ENCODE results near the gene CACNB2.

CACNB2 gene

GRCh38 chr10:18369859-18370473 is 229.7 kb downstream of the CACNB2 start:
- Histone ChIP-seq H3K36me3 (ENCODE audit: control insufficient read depth in 1 of 2, insufficient read depth in 2 of 2, low read depth in 1 of 2, low read length in 2 of 2) (no peaks in the 10 kb centered on the region), H3K18ac (ENCODE audit: low read depth in 1 of 2, low read length in 2 of 2) (no peak overlapping the region), H3K4me3 (ENCODE audit: insufficient read depth in 1 of 2, low read depth in 1 of 2, low read length in 2 of 2) (no peak overlapping the region), H2AK5ac (ENCODE audit: low read length, severe bottlenecking) (no peak overlapping the region), H3K9me3 (ENCODE audit: control insufficient read depth, low read length) (no peaks in the 10 kb centered on the region), H2BK12ac (ENCODE audit: low read length in 2 of 2) (no peak overlapping the region), H3K27ac (ENCODE audit: low read length, poor library complexity, severe bottlenecking) (no peak overlapping the region), H2BK5ac (ENCODE audit: low read depth, low read length, poor library complexity, severe bottlenecking) (no peak overlapping the region), H3K4ac (ENCODE audit: low read depth in 1 of 2, low read length in 2 of 2) (no peak overlapping the region), H4K8ac (ENCODE audit: low read length) (no peak overlapping the region), H2AFZ (ENCODE audit: low read depth, low read length) (no peak overlapping the region), H3K27me3 (ENCODE audit: control insufficient read depth in 1 of 2, insufficient read depth in 1 of 2, low read length in 2 of 2) (no peaks in the 10 kb centered on the region), H4K91ac (ENCODE audit: low read length) (no peak overlapping the region), H3K23ac (ENCODE audit: low read length in 2 of 2) (no peak overlapping the region), H3K9ac (ENCODE audit: low read length) (no peak overlapping the region), H3K14ac (ENCODE audit: low read length in 2 of 2) (no peak overlapping the region), H3K4me1 (ENCODE audit: control insufficient read depth, insufficient read depth, low read depth, low read length) (no peaks in the 10 kb centered on the region), H2BK15ac (ENCODE audit: low read depth, poor library complexity, severe bottlenecking) (no peak overlapping the region), H3K4me2 (ENCODE audit: low read length, poor library complexity, severe bottlenecking) (no peak overlapping the region), H2BK120ac (ENCODE audit: low read depth, low read length) (no peak overlapping the region), H3K79me1 (replicated peaks; ENCODE audit: low read length, poor library complexity, severe bottlenecking) (no peaks in the 10 kb centered on the region)
- WGBS, result 90% methylated on average over 4 of the region's 4 CpGs
- no peak for DNase-seq

GRCh38 chr10:18376650-18377049 is 236.4 kb downstream of the CACNB2 start:
- Histone ChIP-seq H3K27me3 (ENCODE audit: control insufficient read depth in 1 of 2, insufficient read depth in 1 of 2, low read length in 2 of 2) (no peaks in the 10 kb centered on the region), H3K79me1 (replicated peaks; ENCODE audit: low read length, poor library complexity, severe bottlenecking) (no peaks in the 10 kb centered on the region), H4K8ac (ENCODE audit: low read length) (no peak overlapping the region), H3K14ac (ENCODE audit: low read length in 2 of 2) (no peak overlapping the region), H3K36me3 (ENCODE audit: control insufficient read depth in 1 of 2, insufficient read depth in 2 of 2, low read depth in 1 of 2, low read length in 2 of 2) (no peaks in the 10 kb centered on the region), H2BK12ac (ENCODE audit: low read length in 2 of 2) (no peak overlapping the region), H2BK15ac (ENCODE audit: low read depth, poor library complexity, severe bottlenecking) (no peak overlapping the region), H3K4me2 (ENCODE audit: low read length, poor library complexity, severe bottlenecking) (no peak overlapping the region), H2BK5ac (ENCODE audit: low read depth, low read length, poor library complexity, severe bottlenecking) (no peak overlapping the region), H3K9me3 (ENCODE audit: control insufficient read depth, low read length) (no peaks in the 10 kb centered on the region), H3K27ac (ENCODE audit: low read length, poor library complexity, severe bottlenecking) (no peak overlapping the region), H3K4ac (ENCODE audit: low read depth in 1 of 2, low read length in 2 of 2) (no peak overlapping the region), H3K4me3 (ENCODE audit: insufficient read depth in 1 of 2, low read depth in 1 of 2, low read length in 2 of 2) (no peak overlapping the region), H3K9ac (ENCODE audit: low read length) (no peak overlapping the region), H2BK120ac (ENCODE audit: low read depth, low read length) (no peak overlapping the region), H4K91ac (ENCODE audit: low read length) (no peak overlapping the region), H3K23ac (ENCODE audit: low read length in 2 of 2) (no peak overlapping the region), H3K18ac (ENCODE audit: low read depth in 1 of 2, low read length in 2 of 2) (no peak overlapping the region), H3K4me1 (ENCODE audit: control insufficient read depth, insufficient read depth, low read depth, low read length) (no peaks in the 10 kb centered on the region), H2AK5ac (ENCODE audit: low read length, severe bottlenecking) (no peak overlapping the region), H2AFZ (ENCODE audit: low read depth, low read length) (no peak overlapping the region)
- WGBS, result 81% methylated on average over 2 of the region's 5 CpGs
- DNase-seq, result no peak

GRCh38 chr10:18377898-18378297 is 237.7 kb downstream of the CACNB2 start:
- Histone ChIP-seq H3K4me1 (ENCODE audit: control insufficient read depth, insufficient read depth, low read depth, low read length) (no peaks in the 10 kb centered on the region), H4K91ac (ENCODE audit: low read length) (no peak overlapping the region), H3K9ac (ENCODE audit: low read length) (no peak overlapping the region), H3K36me3 (ENCODE audit: control insufficient read depth in 1 of 2, insufficient read depth in 2 of 2, low read depth in 1 of 2, low read length in 2 of 2) (no peaks in the 10 kb centered on the region), H2BK15ac (ENCODE audit: low read depth, poor library complexity, severe bottlenecking) (no peak overlapping the region), H2BK12ac (ENCODE audit: low read length in 2 of 2) (no peak overlapping the region), H3K4me3 (ENCODE audit: insufficient read depth in 1 of 2, low read depth in 1 of 2, low read length in 2 of 2) (no peak overlapping the region), H3K18ac (ENCODE audit: low read depth in 1 of 2, low read length in 2 of 2) (no peak overlapping the region), H3K9me3 (ENCODE audit: control insufficient read depth, low read length) (no peaks in the 10 kb centered on the region), H2AK5ac (ENCODE audit: low read length, severe bottlenecking) (no peak overlapping the region), H3K27me3 (ENCODE audit: control insufficient read depth in 1 of 2, insufficient read depth in 1 of 2, low read length in 2 of 2) (no peaks in the 10 kb centered on the region), H3K23ac (ENCODE audit: low read length in 2 of 2) (no peak overlapping the region), H2BK120ac (ENCODE audit: low read depth, low read length) (no peak overlapping the region), H3K27ac (ENCODE audit: low read length, poor library complexity, severe bottlenecking) (no peak overlapping the region), H3K14ac (ENCODE audit: low read length in 2 of 2) (no peak overlapping the region), H2AFZ (ENCODE audit: low read depth, low read length) (no peak overlapping the region), H3K4ac (ENCODE audit: low read depth in 1 of 2, low read length in 2 of 2) (no peak overlapping the region), H4K8ac (ENCODE audit: low read length) (no peak overlapping the region), H3K4me2 (ENCODE audit: low read length, poor library complexity, severe bottlenecking) (no peak overlapping the region), H3K79me1 (replicated peaks; ENCODE audit: low read length, poor library complexity, severe bottlenecking) (no peaks in the 10 kb centered on the region), H2BK5ac (ENCODE audit: low read depth, low read length, poor library complexity, severe bottlenecking) (no peak overlapping the region)
- 28% methylated on average over 1 of the region's 2 CpGs for WGBS
- DNase-seq, result no peak

- no peak overlapping the region for H2AFZ ChIP-seq (ENCODE audit: low read depth, low read length)
- no peak overlapping the region for H2BK15ac ChIP-seq (ENCODE audit: low read depth, poor library complexity, severe bottlenecking)
- no peak for DNase-seq
- H2BK5ac ChIP-seq (ENCODE audit: low read depth, low read length, poor library complexity, severe bottlenecking), result no peak overlapping the region
- H4K91ac ChIP-seq (ENCODE audit: low read length), result no peak overlapping the region
- H3K18ac ChIP-seq (ENCODE audit: low read depth in 1 of 2, low read length in 2 of 2), result no peak overlapping the region
- H3K14ac ChIP-seq (ENCODE audit: low read length in 2 of 2), result no peak overlapping the region
- no peak overlapping the region for H2BK120ac ChIP-seq (ENCODE audit: low read depth, low read length)
- no peaks in the 10 kb centered on the region for H3K9me3 ChIP-seq (ENCODE audit: control insufficient read depth, low read length)
- H3K79me1 ChIP-seq (replicated peaks; ENCODE audit: low read length, poor library complexity, severe bottlenecking), result no peaks in the 10 kb centered on the region
- WGBS, result 86% methylated on average over 1 of the region's 2 CpGs
- no peak overlapping the region for H4K8ac ChIP-seq (ENCODE audit: low read length)
- no peak overlapping the region for H3K27ac ChIP-seq (ENCODE audit: low read length, poor library complexity, severe bottlenecking)
- no peaks in the 10 kb centered on the region for H3K36me3 ChIP-seq (ENCODE audit: control insufficient read depth in 1 of 2, insufficient read depth in 2 of 2, low read depth in 1 of 2, low read length in 2 of 2)
- H3K4me3 ChIP-seq (ENCODE audit: insufficient read depth in 1 of 2, low read depth in 1 of 2, low read length in 2 of 2), result no peak overlapping the region
- no peak overlapping the region for H2AK5ac ChIP-seq (ENCODE audit: low read length, severe bottlenecking)
- H3K27me3 ChIP-seq (ENCODE audit: control insufficient read depth in 1 of 2, insufficient read depth in 1 of 2, low read length in 2 of 2), result no peaks in the 10 kb centered on the region
- H2BK12ac ChIP-seq (ENCODE audit: low read length in 2 of 2), result no peak overlapping the region
- H3K4ac ChIP-seq (ENCODE audit: low read depth in 1 of 2, low read length in 2 of 2), result no peak overlapping the region
- H3K4me1 ChIP-seq (ENCODE audit: control insufficient read depth, insufficient read depth, low read depth, low read length), result no peaks in the 10 kb centered on the region
- no peak overlapping the region for H3K23ac ChIP-seq (ENCODE audit: low read length in 2 of 2)
- no peak overlapping the region for H3K4me2 ChIP-seq (ENCODE audit: low read length, poor library complexity, severe bottlenecking)
- no peak overlapping the region for H3K9ac ChIP-seq (ENCODE audit: low read length)
Observed at GRCh38 chr10:18378766-18379165, 238.5 kb downstream of the CACNB2 start.

Data from mesenchymal stem cell (in vitro differentiated cells and primary cell).